ENCODE measurements around the gene SRPX2.

GRCh38 chrX:100704581-100705203 lies 60.7 kb downstream of the SRPX2 start:
- TF ChIP-seq, protein P1, sequence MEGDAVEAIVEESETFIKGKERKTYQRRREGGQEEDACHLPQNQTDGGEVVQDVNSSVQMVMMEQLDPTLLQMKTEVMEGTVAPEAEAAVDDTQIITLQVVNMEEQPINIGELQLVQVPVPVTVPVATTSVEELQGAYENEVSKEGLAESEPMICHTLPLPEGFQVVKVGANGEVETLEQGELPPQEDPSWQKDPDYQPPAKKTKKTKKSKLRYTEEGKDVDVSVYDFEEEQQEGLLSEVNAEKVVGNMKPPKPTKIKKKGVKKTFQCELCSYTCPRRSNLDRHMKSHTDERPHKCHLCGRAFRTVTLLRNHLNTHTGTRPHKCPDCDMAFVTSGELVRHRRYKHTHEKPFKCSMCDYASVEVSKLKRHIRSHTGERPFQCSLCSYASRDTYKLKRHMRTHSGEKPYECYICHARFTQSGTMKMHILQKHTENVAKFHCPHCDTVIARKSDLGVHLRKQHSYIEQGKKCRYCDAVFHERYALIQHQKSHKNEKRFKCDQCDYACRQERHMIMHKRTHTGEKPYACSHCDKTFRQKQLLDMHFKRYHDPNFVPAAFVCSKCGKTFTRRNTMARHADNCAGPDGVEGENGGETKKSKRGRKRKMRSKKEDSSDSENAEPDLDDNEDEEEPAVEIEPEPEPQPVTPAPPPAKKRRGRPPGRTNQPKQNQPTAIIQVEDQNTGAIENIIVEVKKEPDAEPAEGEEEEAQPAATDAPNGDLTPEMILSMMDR (IDR thresholded peaks at IDR 0.05; ENCODE audit: insufficient read depth, low read length, poor library complexity, severe bottlenecking): no peak
- no peak for TF ChIP-seq EZH2phosphoT487 (conservative IDR thresholded peaks at IDR 0.05; ENCODE audit: low read length)
